ENCODE measurements around the gene GPC2.
A peak's percentile ranks its signal among the peaks of the same experiment; 100 is the strongest.

The GPC2 gene

DNA sequence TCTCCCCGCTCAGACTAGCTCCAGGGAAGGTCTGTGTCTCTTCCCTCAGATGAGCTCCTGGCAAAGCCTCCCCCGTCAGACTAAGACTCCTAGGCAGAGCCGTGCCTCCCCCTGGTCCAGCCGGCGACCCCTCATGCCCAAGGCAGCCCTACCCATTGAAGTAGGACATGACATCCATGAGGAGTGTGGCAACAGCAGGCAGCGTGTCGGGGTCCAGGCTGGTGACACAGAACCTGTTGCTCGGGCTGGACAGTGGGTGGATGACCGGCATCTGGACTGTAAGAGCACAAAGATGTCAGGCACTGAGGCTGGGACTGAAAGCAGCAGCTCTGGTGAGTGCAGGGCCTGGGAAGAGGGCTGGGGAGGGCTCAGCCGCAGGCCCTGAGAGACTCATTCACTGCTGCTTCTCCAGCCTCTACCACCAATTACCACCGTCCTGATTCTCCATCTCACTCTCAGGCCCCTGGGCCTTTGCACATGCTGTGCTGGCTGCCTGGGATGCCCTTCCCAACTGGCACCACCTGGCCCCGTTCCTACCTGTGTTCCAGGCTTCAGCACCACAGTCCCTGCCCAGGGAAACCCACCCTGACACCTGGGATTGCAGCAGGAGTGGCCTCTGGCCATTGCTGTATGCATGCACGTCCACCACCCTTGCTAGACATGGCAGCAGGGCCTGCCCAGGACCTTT, 45.4 kb upstream of the GPC2 start:
- H3K4me1 ChIP-seq (ENCODE audit: low read length): peaks cover 36% of the 10 kb centered on the region

DNA sequence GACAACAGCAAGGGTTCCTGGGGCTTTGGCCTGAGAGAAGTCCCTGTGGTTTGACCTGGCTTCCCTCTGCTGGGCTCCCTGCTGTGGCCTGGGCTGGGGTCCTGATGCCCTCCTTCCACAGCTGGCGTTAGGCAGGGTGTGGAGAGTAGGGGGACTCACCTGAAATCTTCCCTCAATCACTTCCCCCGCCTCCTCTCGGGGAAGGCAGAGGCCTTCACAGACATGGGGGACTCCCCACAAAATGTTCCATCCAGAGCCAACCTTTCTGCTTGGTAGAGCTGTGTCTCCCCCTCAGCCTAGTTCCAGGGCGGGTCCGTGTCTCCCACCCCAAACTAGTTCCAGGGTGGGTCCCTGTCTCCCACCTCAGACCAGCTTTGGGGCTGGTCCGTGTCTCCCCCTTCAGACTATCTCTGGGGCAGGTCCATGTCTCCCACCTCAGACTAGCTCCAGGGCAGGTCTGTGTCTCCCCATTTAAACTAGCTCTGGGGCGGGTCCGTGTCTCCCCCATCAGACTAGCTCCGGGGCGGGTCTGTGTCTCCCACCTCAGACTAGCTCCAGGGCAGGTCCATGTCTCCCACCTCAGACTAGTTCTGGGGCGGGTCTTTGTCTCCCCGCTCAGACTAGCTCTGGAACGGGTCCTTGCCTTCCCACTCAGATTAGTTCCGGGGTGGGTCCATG, 44.7 kb upstream of the GPC2 start:
- no peak for TF ChIP-seq EZH2phosphoT487 (IDR thresholded peaks at IDR 0.05; ENCODE audit: low read length)
- TF ChIP-seq, protein P1, sequence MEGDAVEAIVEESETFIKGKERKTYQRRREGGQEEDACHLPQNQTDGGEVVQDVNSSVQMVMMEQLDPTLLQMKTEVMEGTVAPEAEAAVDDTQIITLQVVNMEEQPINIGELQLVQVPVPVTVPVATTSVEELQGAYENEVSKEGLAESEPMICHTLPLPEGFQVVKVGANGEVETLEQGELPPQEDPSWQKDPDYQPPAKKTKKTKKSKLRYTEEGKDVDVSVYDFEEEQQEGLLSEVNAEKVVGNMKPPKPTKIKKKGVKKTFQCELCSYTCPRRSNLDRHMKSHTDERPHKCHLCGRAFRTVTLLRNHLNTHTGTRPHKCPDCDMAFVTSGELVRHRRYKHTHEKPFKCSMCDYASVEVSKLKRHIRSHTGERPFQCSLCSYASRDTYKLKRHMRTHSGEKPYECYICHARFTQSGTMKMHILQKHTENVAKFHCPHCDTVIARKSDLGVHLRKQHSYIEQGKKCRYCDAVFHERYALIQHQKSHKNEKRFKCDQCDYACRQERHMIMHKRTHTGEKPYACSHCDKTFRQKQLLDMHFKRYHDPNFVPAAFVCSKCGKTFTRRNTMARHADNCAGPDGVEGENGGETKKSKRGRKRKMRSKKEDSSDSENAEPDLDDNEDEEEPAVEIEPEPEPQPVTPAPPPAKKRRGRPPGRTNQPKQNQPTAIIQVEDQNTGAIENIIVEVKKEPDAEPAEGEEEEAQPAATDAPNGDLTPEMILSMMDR (IDR thresholded peaks at IDR 0.05; ENCODE audit: low read length): no peak
- Histone ChIP-seq H3F3A (ENCODE audit: insufficient read depth, low read length) (peaks cover 14% of the 10 kb centered on the region), H3K4me2 (ENCODE audit: low read depth, low read length) (peak overlapping the region; percentile 84), H3K27me3 (replicated peaks; ENCODE audit: insufficient read depth, low read length) (no peaks in the 10 kb centered on the region), H3K9ac (ENCODE audit: low read length) (peak overlapping the region; percentile 89), H3K9me3 (replicated peaks; ENCODE audit: insufficient read depth, low read length) (no peaks in the 10 kb centered on the region), H4K20me1 (ENCODE audit: insufficient read depth, low read length) (no peaks in the 10 kb centered on the region), H3K27ac (ENCODE audit: low read length) (peak overlapping the region; percentile 97), H3K4me1 (ENCODE audit: low read length) (peaks cover 41% of the 10 kb centered on the region), H3K36me3 (replicated peaks; ENCODE audit: insufficient read depth, low read length) (no peaks in the 10 kb centered on the region), H2AFZ (ENCODE audit: low read length) (no peak overlapping the region), H3K4me3 (ENCODE audit: low read length) (peak overlapping the region; percentile 54), H3K79me2 (ENCODE audit: low read length) (peaks cover 40% of the 10 kb centered on the region), H3K9me2 (replicated peaks; ENCODE audit: insufficient read depth, low read length) (no peaks in the 10 kb centered on the region)
- DNase-seq: no peak

More for the DNA sequence above, 45.4 kb upstream of the GPC2 start:
- no peaks in the 10 kb centered on the region for H3K9me2 ChIP-seq (replicated peaks; ENCODE audit: insufficient read depth, low read length)
- peaks cover 10% of the 10 kb centered on the region for H3F3A ChIP-seq (ENCODE audit: insufficient read depth, low read length)
- H3K27me3 ChIP-seq (replicated peaks; ENCODE audit: insufficient read depth, low read length): no peaks in the 10 kb centered on the region
- no peak overlapping the region for H3K4me3 ChIP-seq (ENCODE audit: low read length)
- TF ChIP-seq EZH2 (optimal IDR thresholded peaks at IDR 0.05; ENCODE audit: low read depth, low read length) (no peak), EZH2phosphoT487 (IDR thresholded peaks at IDR 0.05; ENCODE audit: low read length) (no peak)
- TF ChIP-seq, protein P1 (IDR thresholded peaks at IDR 0.05; ENCODE audit: low read length): no peak
- H3K9ac ChIP-seq (ENCODE audit: low read length): no peak overlapping the region
- H3K4me2 ChIP-seq (ENCODE audit: low read depth, low read length): peak overlapping the region; percentile 84; the same call in 1 of the 2 replicates
- peak overlapping the region; percentile 97; the same call in 1 of the 2 replicates for H3K27ac ChIP-seq (ENCODE audit: low read length)
- H4K20me1 ChIP-seq (ENCODE audit: insufficient read depth, low read length): no peaks in the 10 kb centered on the region
- no peak for DNase-seq
- H3K79me2 ChIP-seq (ENCODE audit: low read length): peaks cover 40% of the 10 kb centered on the region
- H3K9me3 ChIP-seq (replicated peaks; ENCODE audit: insufficient read depth, low read length): no peaks in the 10 kb centered on the region
- H3K36me3 ChIP-seq (replicated peaks; ENCODE audit: insufficient read depth, low read length): no peaks in the 10 kb centered on the region
- no peak overlapping the region for H2AFZ ChIP-seq (ENCODE audit: low read length)

DNA sequence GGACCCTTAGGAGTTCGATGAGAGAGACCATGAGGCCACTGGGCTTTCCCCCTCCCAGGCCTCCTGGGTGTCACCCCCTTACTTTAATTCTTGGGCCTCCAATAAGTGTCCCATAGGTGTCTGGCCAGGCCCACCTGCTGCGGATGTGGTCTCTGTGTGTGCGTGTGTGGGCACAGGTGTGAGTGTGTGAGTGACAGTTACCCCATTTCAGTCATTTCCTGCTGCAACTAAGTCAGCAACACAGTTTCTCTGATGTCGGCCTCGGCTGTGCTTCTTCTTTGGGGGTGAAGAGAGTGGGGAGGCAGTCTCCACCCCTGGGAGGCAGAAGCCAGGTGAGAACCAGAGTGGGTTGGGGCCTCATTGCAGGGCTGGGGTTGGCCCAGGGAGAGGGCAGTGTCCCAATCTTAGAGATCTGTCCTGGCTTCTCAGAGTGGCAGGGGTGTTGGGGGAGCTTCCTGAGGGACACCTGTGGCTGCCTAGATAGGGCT, 44.1 kb upstream of the GPC2 start:
- Histone ChIP-seq H3F3A (ENCODE audit: insufficient read depth, low read length) (peaks cover 14% of the 10 kb centered on the region), H3K27ac (ENCODE audit: low read length) (peak overlapping the region; percentile 97), H3K9me2 (replicated peaks; ENCODE audit: insufficient read depth, low read length) (no peaks in the 10 kb centered on the region), H3K36me3 (replicated peaks; ENCODE audit: insufficient read depth, low read length) (no peaks in the 10 kb centered on the region), H3K9me3 (replicated peaks; ENCODE audit: insufficient read depth, low read length) (no peaks in the 10 kb centered on the region), H3K4me2 (ENCODE audit: low read depth, low read length) (peak overlapping the region; percentile 84), H4K20me1 (ENCODE audit: insufficient read depth, low read length) (no peaks in the 10 kb centered on the region), H3K4me3 (ENCODE audit: low read length) (peak overlapping the region; percentile 57), H3K27me3 (replicated peaks; ENCODE audit: insufficient read depth, low read length) (no peaks in the 10 kb centered on the region), H3K4me1 (ENCODE audit: low read length) (peaks cover 41% of the 10 kb centered on the region), H3K79me2 (ENCODE audit: low read length) (peaks cover 40% of the 10 kb centered on the region), H2AFZ (ENCODE audit: low read length) (no peak overlapping the region), H3K9ac (ENCODE audit: low read length) (peak overlapping the region; percentile 89)
- TF ChIP-seq, protein P1 (IDR thresholded peaks at IDR 0.05; ENCODE audit: low read length): no peak
- TF ChIP-seq EZH2 (optimal IDR thresholded peaks at IDR 0.05; ENCODE audit: low read depth, low read length) (no peak), EZH2phosphoT487 (IDR thresholded peaks at IDR 0.05; ENCODE audit: low read length) (no peak)
- DNase-seq: peak; percentile 94
